Measurements from ENCODE around the gene THAP11. TPM values are rescaled to one million over a fixed set of nuclear protein-coding genes. Genes with fewer than 3 reads are reported as not detected.

THAP11 gene
- total and polyA plus RNA-seq, 2 of the 13 experiments (the other 11 are each of a cell fraction or from before 2014, with no cell fraction given): 44.2 to 53.4 TPM

GRCh38 chr16:67846320-67847063, 4.4 kb downstream of the THAP11 start, which contains the start of gene NUTF2 (continued):
- TF ChIP-seq ZNF609 (CRISPR knock-in tag; IDR thresholded peaks at IDR 0.05; ENCODE audit: borderline replicate concordance) (peak; percentile 58; the same call in 1 of the 2 replicates), HOXA7 (CRISPR knock-in tag; IDR thresholded peaks at IDR 0.05) (no peak), ZNF746 (CRISPR knock-in tag; IDR thresholded peaks at IDR 0.05) (peak; percentile 79), ZNF350 (CRISPR knock-in tag; IDR thresholded peaks at IDR 0.05; ENCODE audit: borderline replicate concordance, low read depth) (peak; percentile 99), SRY (CRISPR knock-in tag; IDR thresholded peaks at IDR 0.05) (peak; percentile 42; the same call in 1 of the 2 replicates), RELA (CRISPR knock-in tag; IDR thresholded peaks at IDR 0.05) (0 out of 2 replicates have a peak, but pooled peaks have one; percentile 19), GLI4 (CRISPR knock-in tag; IDR thresholded peaks at IDR 0.05; ENCODE audit: borderline replicate concordance) (no peak), MYPOP (CRISPR knock-in tag; IDR thresholded peaks at IDR 0.05) (peak; percentile 91), SP140L (CRISPR knock-in tag; IDR thresholded peaks at IDR 0.05; ENCODE audit: borderline replicate concordance) (no peak), CEBPG (CRISPR knock-in tag; IDR thresholded peaks at IDR 0.05) (no peak; the same call in 1 of the 2 replicates), RFXAP (CRISPR knock-in tag; IDR thresholded peaks at IDR 0.05; ENCODE audit: borderline replicate concordance) (peak; percentile 73; the same call in 1 of the 2 replicates), IRX3 (CRISPR knock-in tag; IDR thresholded peaks at IDR 0.05; ENCODE audit: borderline replicate concordance, low read depth) (0 out of 2 replicates have a peak, but pooled peaks have one; percentile 9), CBX1 (IDR thresholded peaks at IDR 0.05; ENCODE audit: low read depth) (peak; percentile 31), ZNF276 (CRISPR knock-in tag; IDR thresholded peaks at IDR 0.05; ENCODE audit: low read depth) (peak; percentile 57; the same call in 1 of the 2 replicates), ZBTB39 (CRISPR knock-in tag; IDR thresholded peaks at IDR 0.05) (peak; percentile 91), ZSCAN21 (CRISPR knock-in tag; IDR thresholded peaks at IDR 0.05; ENCODE audit: borderline replicate concordance) (peak; percentile 44; the same call in 1 of the 2 replicates), HHEX (CRISPR knock-in tag; IDR thresholded peaks at IDR 0.05) (no peak), TOPORS (CRISPR knock-in tag; IDR thresholded peaks at IDR 0.05) (peak; percentile 83), PITX1 (CRISPR knock-in tag; IDR thresholded peaks at IDR 0.05) (peak; percentile 90)

Measured in HepG2 (cell line).